HuH-7.5 (cell line): ENCODE data around the gene PON3.
"Not testable (repeated sequence)": the region's sequence is repeated elsewhere in the genome, so short reads cannot be mapped to it uniquely, and the experiment has no call there.

Experiments used
- DNase-seq: peaks from one replicate; pipeline ENCODE4 v3.0.0; 2011; ENCODE audit warnings: low spot score

Gene PON3

GRCh38 chr7:95411666-95412065, 15.5 kb upstream of the PON3 start:
- DNase-seq, result no peak

DNA sequence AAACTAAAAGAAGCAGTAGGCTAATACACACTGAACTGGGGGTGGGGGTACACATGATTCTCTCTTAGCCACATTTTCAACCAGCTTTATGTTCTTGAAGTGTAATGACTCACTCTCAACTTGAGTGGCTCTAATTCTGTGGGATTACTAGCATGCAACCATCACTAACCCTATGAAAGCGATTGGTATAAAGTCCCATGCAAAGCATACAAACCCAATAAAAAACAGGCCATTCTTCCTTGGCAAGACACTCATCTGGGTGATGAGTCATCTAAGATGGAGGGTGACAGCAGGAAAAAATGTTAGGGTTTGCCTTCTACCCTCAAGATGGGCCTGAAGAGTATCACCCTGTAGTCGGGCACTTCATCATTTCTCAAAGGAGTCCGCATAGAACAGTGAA, 14.9 kb upstream of the PON3 start:
- no peak for DNase-seq

DNA sequence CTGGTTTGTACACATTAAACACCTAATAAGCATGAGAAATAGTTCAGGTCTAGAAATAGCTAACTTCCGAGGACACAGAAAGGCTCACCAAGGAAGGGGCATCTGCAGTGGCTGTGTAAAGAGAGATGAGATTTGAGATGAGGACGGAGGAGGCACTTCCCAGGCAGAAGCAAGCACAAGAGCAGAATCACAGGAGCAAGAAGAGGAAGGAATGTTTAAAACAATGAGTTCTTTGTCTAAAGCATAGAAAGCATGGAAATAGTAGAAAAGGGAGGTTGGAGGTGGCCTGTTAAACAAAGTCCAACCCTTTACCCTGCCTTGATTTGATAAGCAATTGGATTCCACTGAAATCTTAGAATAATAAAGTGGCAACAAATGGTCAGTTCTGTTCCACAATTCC, 11.6 kb upstream of the PON3 start:
- DNase-seq, result no peak

GRCh38 chr7:95405800-95406199, 9.6 kb upstream of the PON3 start:
- DNase-seq, result no peak

GRCh38 chr7:95405208-95405607, 9.0 kb upstream of the PON3 start:
- no peak for DNase-seq

DNA sequence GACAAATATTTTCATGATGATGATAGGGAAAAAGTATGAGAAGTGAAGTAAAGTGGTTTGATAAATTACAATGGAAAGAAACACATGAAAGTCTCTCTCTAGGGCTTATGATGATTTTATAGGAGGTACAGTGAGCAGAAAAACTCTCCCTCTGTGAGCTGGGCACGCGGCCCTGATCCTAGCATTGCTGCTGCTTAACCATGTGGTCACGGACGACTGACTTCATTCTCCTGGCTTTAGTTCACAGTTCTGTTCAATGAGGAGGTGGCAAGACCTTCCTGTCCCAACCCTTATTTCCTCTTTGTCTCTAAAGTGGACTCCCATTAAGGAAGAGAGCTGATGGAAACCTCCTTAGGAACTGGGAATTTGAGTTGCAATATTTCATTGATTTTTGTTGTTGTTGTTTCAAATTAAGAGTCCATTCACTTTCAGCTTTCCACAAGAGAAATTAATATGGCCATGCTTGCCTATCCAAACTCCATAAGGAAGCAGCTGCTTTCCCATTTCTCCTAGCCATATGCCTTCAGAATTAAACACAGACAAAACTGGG, 8.2 kb upstream of the PON3 start:
- no peak for DNase-seq

GRCh38 chr7:95398155-95398940, 2.2 kb upstream of the PON3 start:
- DNase-seq, result no peak

DNA sequence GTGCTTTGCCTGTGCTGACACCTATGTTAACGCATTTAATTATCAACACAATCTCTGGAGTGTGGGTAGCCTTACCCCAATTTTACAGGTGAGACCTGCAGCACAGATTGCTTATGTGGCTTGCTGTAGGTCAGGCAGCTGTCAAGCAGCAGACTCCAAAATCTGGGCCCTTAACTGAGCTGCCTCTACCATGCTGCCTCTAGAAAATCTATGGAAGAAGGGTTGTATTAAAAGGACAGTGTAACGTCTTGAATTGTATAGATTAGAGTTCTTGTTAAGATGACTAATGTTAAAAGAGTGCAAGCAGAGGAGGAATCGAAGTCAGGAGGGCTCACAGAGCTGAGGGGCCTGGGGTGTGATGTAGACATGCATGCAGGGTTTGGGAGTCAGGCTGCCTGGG, 1.2 kb upstream of the PON3 start:
- DNase-seq, result no peak

DNA sequence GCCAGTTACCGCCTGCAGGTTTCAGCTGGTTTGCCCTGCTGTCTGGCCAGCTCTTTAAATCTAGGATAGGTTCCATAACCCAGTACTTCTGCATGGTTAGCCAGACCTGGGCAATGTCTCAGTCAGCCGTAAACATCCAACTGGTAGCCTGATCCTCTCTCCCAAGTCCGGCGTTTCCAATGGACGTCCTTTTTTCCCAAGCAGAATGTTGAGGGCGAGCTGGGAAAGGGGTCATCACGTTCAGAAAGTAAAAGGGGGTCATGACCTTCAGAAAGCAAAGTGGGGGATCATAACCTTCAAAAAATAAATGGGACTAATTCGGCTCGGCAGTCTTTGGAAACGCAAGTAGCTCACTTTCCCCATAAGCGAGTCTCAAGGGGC, 430 bp downstream of the PON3 start:
- no peak for DNase-seq

GRCh38 chr7:95394370-95394769, 1.8 kb downstream of the PON3 start:
- DNase-seq, result no peak

DNA sequence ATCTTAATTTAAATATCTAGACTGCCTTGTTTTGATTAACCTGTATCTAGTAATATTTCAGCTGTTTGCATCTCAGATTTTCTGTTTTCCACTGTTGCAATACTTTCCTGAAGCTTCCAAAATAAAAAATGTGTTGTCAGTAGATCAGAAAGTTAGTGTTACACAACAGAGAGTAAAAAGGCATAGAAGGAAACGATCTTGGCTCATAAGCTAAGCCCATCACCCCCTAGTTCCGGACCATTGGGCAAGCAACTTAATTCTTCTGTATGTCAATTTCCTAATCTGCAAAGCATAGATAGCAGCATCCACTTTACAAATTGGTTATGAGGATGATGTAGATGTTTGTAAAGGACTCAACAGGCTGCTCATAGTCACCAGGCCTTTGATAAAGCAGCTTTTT, 4.4 kb downstream of the PON3 start:
- no peak for DNase-seq

GRCh38 chr7:95389516-95389915, 6.7 kb downstream of the PON3 start:
- no peak for DNase-seq

DNA sequence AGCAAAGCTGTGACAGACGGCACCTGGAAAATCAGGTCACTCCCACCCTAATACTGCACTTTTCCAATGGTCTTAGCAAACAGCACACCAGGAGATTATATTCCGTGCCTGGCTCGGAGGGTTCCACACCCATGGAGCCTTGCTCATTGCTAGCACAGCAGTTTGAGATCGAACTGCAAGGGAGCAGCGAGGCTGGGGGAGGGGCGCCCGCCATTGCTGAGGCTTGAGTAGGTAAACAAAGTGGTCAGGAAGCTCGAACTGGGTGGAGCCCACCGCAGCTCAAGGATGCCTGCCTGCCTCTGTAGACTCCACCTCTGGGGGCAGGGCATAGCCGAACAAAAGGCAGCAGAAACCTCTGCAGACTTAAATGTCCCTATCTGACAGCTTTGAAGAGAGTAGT, 16.7 kb downstream of the PON3 start:
- not testable (repeated sequence) for DNase-seq

GRCh38 chr7:95376632-95377400, 19.4 kb downstream of the PON3 start:
- no peak for DNase-seq

DNA sequence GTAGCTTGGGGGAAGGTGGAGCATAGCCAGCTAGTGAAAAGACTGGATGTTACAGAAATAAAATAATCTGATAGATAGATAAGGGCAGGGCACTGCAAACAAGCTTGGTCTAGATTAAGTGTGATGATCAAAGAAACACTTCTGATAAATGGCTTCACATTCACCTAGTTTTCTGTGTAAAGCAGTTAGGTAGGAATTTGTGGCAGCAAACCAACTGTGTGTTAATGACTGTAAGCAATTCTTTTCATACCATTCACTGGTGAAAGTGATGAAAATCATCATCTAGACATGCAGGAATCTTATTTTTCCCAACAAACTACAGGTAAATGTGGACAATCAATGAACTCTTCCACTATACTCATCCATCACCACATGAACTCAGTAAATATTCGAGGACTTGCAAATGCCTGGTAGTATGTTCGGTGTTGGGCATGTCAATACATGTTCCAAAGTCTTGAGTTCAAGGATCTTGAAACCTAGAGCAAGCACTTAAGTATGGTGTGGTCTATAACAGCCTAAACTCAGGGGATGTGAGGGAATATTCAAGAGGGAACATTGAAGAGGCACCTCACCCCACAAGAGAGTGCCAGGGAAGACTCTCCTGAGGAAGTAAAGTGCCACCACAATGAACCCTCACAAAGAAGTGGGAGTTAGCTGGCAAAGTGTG, 20.5 kb downstream of the PON3 start:
- DNase-seq, result no peak

DNA sequence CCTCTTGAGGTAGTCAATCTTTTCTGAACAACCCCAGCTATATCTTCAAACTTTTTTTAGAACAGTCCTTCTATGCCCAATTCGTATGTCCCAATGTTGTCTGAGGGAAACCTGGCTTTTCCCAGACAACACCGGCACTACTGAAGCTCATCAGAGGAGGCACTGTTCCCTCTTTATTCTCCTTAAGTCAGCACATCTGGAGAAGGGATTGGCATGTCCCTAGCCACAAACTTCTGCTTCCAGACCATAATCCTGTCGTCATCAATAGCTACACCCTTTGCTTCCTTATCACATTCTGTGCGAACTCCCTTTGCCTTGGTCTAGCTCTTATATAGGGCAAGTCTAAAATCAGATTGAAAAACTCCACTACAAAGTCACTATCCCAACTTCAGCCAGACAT, 22.9 kb downstream of the PON3 start:
- DNase-seq, result no peak

DNA sequence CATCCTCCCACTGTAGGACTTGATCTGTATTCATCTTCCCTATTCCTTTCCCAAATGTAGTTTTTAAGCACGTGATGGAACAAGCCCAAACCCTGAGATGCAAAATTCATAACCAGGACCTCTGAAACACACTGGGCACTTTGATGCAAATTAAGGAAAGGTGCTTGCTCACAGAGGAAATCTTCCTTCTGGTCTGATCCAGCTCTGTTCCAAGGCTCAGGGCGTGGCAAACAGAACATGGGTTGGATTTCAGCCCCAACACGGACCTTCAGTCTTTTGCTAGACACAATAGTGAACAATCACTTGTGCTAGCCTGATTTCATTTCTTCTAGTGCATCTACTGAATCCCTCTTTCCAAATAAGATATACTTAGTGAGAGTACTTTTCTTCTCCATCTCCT, 27.9 kb downstream of the PON3 start:
- no peak for DNase-seq

DNA sequence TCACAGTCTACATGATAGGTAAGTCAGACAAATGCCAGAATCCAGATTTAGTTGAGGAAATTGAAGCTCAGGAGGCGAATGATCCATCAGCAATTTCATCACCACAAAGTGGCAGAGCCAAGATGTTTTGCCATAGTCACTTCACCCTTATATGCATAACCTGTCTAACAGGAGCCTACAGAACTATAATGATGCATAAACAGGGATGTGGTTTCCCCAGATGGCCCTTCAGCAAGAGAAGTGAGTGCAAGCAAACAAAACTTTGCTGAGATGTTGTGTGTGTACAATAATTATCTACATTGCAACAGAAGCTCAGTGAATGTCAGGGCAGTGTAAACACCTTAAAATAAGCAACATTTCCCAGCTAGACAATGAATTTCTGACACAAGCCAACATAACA, 28.6 kb downstream of the PON3 start:
- DNase-seq, result no peak

DNA sequence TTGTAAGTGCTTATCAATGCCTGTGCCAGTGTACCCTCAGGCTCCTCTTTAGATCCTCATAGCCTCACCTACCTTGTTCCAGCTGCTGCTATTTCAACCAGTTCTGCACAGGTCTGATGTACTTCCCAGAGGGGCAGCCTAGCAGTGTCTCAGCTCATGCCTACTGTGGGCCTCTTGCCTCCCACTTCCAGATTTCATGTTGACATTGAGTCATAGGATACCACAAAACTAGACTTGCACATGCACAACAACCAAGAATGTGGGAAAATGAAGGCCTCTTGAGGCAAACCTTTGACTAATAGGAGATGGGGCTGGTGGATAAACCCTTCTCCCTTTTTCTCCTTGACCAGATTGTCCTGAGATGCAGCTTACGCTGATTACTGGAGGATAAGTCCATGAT, 31.0 kb downstream of the PON3 start:
- no peak for DNase-seq

GRCh38 chr7:95357623-95358022, 38.6 kb downstream of the PON3 start:
- DNase-seq, result no peak

GRCh38 chr7:95342642-95343307, 53.4 kb downstream of the PON3 start:
- no peak for DNase-seq

- no peak for DNase-seq
These were observed 54.1 kb downstream of the PON3 start for GRCh38 chr7:95342029-95342428.
